Activated CD8-positive, alpha-beta T cell treated with anti-CD3 and anti-CD28 coated beads for 36 hours (primary cell): ENCODE measurements around the gene SPART. TPM values are rescaled to one million over a fixed set of nuclear protein-coding genes. Genes with fewer than 3 reads are reported as not detected.
A peak's percentile ranks its signal among the peaks of the same experiment; 100 is the strongest.
"Not testable (repeated sequence)": the region's sequence is repeated elsewhere in the genome, so short reads cannot be mapped to it uniquely, and the experiment has no call there.

Source experiments
- ATAC-seq: fragments of 200-7000 bp; cut with Tn5 transposase; one replicate; pipeline ENCODE4 v1.10.0; 2021; ENCODE audit warnings: mild to moderate bottlenecking, moderate library complexity
- CTCF ChIA-PET: fragments of 350-600 bp; sonication (Branson Sonifier 250); formaldehyde crosslinking; loops from one replicate; lab custom pipeline; 2021; ENCODE audit warnings: antibody characterized with exemption; lab: Charles Lee
- POLR2A ChIA-PET: fragments of 350-600 bp; sonication (Branson Sonifier 250); formaldehyde crosslinking; loops from one replicate; lab custom pipeline; 2021; ENCODE audit warnings: antibody characterized with exemption; lab: Charles Lee
- DNase-seq: peaks from one replicate; pipeline ENCODE4 v3.0.0-alpha.2; 2020
- H3K27ac Mint-ChIP-seq: one replicate; pipeline ENCODE4 v1.8.0; 2021; ENCODE audit warnings: mild to moderate bottlenecking, mixed read lengths
- H3K27me3 Mint-ChIP-seq: one replicate; pipeline ENCODE4 v1.8.0; 2021; ENCODE audit warnings: mixed read lengths
- H3K36me3 Mint-ChIP-seq: one replicate; pipeline ENCODE4 v1.8.0; 2021; ENCODE audit warnings: low read depth, mixed read lengths
- H3K4me1 Mint-ChIP-seq: one replicate; pipeline ENCODE4 v1.8.0; 2021; ENCODE audit warnings: low read depth, mixed read lengths
- H3K4me3 Mint-ChIP-seq: one replicate; pipeline ENCODE4 v1.8.0; 2021; ENCODE audit warnings: mild to moderate bottlenecking, moderate library complexity, mixed read lengths
- H3K9me3 Mint-ChIP-seq: one replicate; pipeline ENCODE4 v1.8.0; 2021; ENCODE audit warnings: mixed read lengths
- CTCF ChIP-seq: fragments of 200-600 bp; IDR thresholded peaks from one replicate; pipeline ENCODE4 v1.8.0; 2022; ENCODE audit warnings: antibody characterized with exemption, mild to moderate bottlenecking
- intact Hi-C: fragments of 100-400 bp; cut with micrococcal nuclease; formaldehyde crosslinking; loops from one replicate; pipeline ENCODE4 v1.10.0; 2022
- total RNA-seq, 2 experiments: library from RNA; stranded (reverse); gene quantifications; one replicate each; pipeline ENCODE4 v1.2.3, GENCODE V29; 2021

Gene SPART
- total RNA-seq, 2 experiments from 2014 or later = 16.0 to 16.4 TPM

GRCh38 chr13:36302289-36302688 is 43.9 kb downstream of the SPART start:
- ChIA-PET POLR2A (interaction anchor here (0.7 kb wide), 1 partner anchor 433 kb away, joined by 3 read pairs; no protein-coding TSS in a partner anchor), CTCF (interaction anchor here (1.6 to 2.4 kb wide), 2 partner anchors 10 to 19 kb away, joined by 3 to 8 read pairs; no protein-coding TSS in a partner anchor)
- peaks cover 18% of the 10 kb centered on the region for H3K27me3 Mint-ChIP-seq
- no peak overlapping the region for H3K4me3 Mint-ChIP-seq
- no peak for TF ChIP-seq CTCF
- intact Hi-C loops = no loop called here
- H3K9me3 Mint-ChIP-seq = no peaks in the 10 kb centered on the region
- peaks cover 4% of the 10 kb centered on the region for H3K4me1 Mint-ChIP-seq
- no peak for ATAC-seq
- H3K36me3 Mint-ChIP-seq = peaks cover 7% of the 10 kb centered on the region
- H3K27ac Mint-ChIP-seq = no peak overlapping the region
- no peak for DNase-seq

GRCh38 chr13:36299469-36299868 is 46.7 kb downstream of the SPART start:
- CTCF ChIA-PET = interaction anchor here (4.1 kb wide), 1 partner anchor 16 kb away, joined by 15 read pairs; no protein-coding TSS in a partner anchor
- H3K36me3 Mint-ChIP-seq, H3K9me3 Mint-ChIP-seq, H3K4me3 Mint-ChIP-seq, POLR2A ChIA-PET, H3K4me1 Mint-ChIP-seq, ATAC-seq, DNase-seq, intact Hi-C loops, H3K27ac Mint-ChIP-seq: not testable (repeated sequence)
- peaks cover 32% of the 10 kb centered on the region for H3K27me3 Mint-ChIP-seq

DNA sequence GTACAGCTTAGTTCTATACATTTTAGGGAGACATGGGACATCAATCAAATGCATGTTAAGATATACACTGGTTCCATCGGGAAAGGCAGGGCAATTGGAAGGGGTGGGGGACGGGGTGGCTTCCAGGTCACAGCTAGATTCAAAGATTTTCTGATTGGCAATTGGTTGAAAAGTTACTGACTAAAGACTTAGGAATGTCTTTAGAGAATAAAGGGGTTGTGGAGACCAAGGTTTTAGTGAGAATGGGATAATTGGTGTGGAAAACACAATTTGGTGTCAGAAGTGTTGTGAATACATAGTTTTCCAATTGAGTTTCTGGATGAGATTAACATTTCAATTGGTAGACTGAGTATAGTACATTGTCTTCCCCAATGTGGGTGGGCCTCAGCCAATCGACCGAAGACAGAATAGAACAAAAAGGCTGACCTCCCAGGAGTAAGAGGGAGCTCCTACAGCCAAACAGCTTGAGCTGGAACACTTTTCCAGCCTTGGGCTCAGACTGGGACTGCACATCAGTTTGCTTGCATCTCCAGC is 47.6 kb downstream of the SPART start:
- CTCF ChIA-PET = interaction anchor here (4.1 kb wide), 1 partner anchor 15 kb away, joined by 15 read pairs; no protein-coding TSS in a partner anchor
- peak overlapping the region; percentile 78 for H3K4me3 Mint-ChIP-seq
- peaks cover 3% of the 10 kb centered on the region for H3K36me3 Mint-ChIP-seq
- POLR2A ChIA-PET = interaction anchor here (1.1 kb wide), 1 partner anchor 12 kb away, joined by 3 read pairs; no protein-coding TSS in a partner anchor
- intact Hi-C loops = no loop called here
- H3K27ac Mint-ChIP-seq = no peak overlapping the region
- no peak for TF ChIP-seq CTCF
- peaks cover 32% of the 10 kb centered on the region for H3K27me3 Mint-ChIP-seq
- peaks cover 8% of the 10 kb centered on the region for H3K4me1 Mint-ChIP-seq
- ATAC-seq (no peak), DNase-seq (no peak)
- H3K9me3 Mint-ChIP-seq = no peaks in the 10 kb centered on the region

DNA sequence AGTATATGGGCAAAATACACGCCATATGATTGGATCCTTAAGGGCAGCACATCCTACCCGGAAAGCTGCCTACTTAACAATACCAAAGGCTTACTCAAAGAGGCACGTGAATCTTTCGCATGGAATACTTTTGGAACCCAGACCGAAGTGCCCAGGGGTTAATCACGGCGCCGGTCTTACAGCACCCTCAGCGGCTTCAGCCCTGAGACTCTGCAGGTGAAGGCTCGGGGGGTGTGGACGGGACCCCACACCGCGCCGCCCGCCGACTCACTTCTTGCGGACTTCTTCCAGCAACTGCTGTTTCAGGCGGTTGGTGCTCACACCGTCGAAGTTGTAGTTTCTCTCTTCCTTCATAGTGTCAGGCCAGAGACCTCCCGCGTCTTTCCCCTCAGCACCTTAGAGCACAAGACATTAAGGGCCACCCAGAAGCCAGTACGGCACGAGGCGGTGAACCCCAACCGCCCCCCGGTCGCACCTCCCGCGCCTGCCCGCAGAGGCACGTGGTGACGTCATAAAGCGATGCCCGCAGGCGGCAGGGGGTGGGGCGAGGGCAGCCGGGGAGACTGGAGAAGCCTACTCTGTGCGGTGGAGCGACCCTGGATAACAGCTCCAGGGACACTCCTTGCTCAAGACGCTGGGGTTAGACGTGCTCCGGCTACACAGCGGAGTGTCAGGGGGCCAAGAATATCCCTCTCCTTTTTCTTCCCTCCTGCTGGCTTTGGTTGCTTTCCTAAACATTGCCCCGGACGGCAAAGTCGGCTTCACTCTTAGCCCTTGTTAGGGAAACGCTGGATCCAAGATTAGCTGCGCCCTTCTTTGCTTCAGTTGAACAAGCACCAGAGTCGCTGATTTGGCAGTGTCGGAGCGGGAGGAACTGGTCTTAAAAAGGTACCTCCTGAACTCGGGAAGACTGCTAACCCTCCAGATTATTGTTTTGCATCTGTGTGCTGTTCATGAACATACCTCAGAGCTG is 48.5 kb downstream of the SPART start, which contains the start of gene CCDC169:
TSS of gene CCDC169 (minus strand) at position 449 of the 973 bp plus-strand sequence. CDS start at position 354, 95 bp downstream.
- peaks cover 8% of the 10 kb centered on the region for H3K4me1 Mint-ChIP-seq
- intact Hi-C loops = no loop called here
- peak within 1 kb of the TSS; percentile 78 for H3K4me3 Mint-ChIP-seq
- peaks cover 32% of the 10 kb centered on the region for H3K27me3 Mint-ChIP-seq
- no peaks in the 10 kb centered on the region for H3K9me3 Mint-ChIP-seq
- DNase-seq = peak; percentile 61
- H3K36me3 Mint-ChIP-seq = no peaks in the 10 kb centered on the region
- POLR2A ChIA-PET = interaction anchor here (1.0 to 1.1 kb wide), 2 partner anchors 13 to 15 kb away, joined by 3 read pairs; no protein-coding TSS in a partner anchor
- CTCF ChIA-PET = interaction anchor here (4.1 kb wide), 1 partner anchor 14 kb away, joined by 15 read pairs; no protein-coding TSS in a partner anchor
- peak within 1 kb of the TSS; percentile 56 for H3K27ac Mint-ChIP-seq
- no peak for TF ChIP-seq CTCF
- ATAC-seq = peak; percentile 89

GRCh38 chr13:36294096-36294495 is 52.1 kb downstream of the SPART start:
- Mint-ChIP-seq H3K4me1 (peaks cover 8% of the 10 kb centered on the region), H3K9me3 (peaks cover 2% of the 10 kb centered on the region), H3K4me3 (no peak overlapping the region), H3K27ac (no peak overlapping the region), H3K27me3 (peaks cover 33% of the 10 kb centered on the region), H3K36me3 (no peaks in the 10 kb centered on the region)
- TF ChIP-seq CTCF = no peak
- no peak for ATAC-seq
- ChIA-PET CTCF (interaction anchor here (1.9 kb wide), 1 partner anchor 11 kb away, joined by 6 read pairs; no protein-coding TSS in a partner anchor), POLR2A (no interaction called here)
- DNase-seq = no peak
- intact Hi-C loops = no loop called here
